ENCODE measurements around the gene NPDC1.

- TF ChIP-seq EZH2phosphoT487 (IDR thresholded peaks at IDR 0.05; ENCODE audit: insufficient read depth, low read depth) (no peak), EZH2 (IDR thresholded peaks at IDR 0.05; ENCODE audit: insufficient read depth, poor library complexity, severe bottlenecking) (no peak)
Observed at GRCh38 chr9:137030006-137030405, 16.0 kb downstream of the NPDC1 start.
